AML-193 (cell line): ENCODE data around the gene ADAMTSL3.
"Not testable (repeated sequence)": the region's sequence is repeated elsewhere in the genome, so short reads cannot be mapped to it uniquely, and the experiment has no call there.

Source experiments
- DNase-seq, 2 experiments: peaks; one replicate each; lab custom pipeline; 2025; lab: John Stamatoyannopoulos, UW

Gene ADAMTSL3

GRCh38 chr15:84023636-84024035 is 369.7 kb downstream of the ADAMTSL3 start:
- peak; percentile 6 to 18 for DNase-seq

- DNase-seq, result no peak
Measured at GRCh38 chr15:84033793-84034553, 380.1 kb downstream of the ADAMTSL3 start.

- DNase-seq, result peak in 1 of 2 experiments; percentile 4
Measured at GRCh38 chr15:84034578-84035398, 380.9 kb downstream of the ADAMTSL3 start.

- peak; percentile 7 for DNase-seq
Measured at GRCh38 chr15:84035399-84035766, 381.5 kb downstream of the ADAMTSL3 start.

DNA sequence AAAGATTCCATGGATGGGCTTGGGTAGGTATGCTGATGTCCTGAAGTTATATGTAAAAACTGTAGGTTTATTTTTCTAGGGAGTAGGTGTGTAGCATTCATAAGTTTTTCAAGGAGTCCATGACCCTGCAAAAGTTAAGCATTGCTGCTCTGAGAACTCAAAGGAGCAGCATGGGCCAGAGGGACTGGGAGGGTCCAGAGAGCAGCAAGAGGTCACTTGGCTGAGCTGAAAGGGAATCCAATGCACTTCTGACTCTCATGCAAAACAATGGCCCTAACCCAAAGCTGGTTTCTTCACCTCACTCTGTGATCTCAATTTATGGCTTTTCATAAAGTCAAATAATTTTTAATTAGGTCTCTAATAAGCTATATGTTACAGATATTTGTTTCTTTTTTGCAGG is 383.4 kb downstream of the ADAMTSL3 start:
- no peak for DNase-seq

GRCh38 chr15:84042434-84043056 is 388.6 kb downstream of the ADAMTSL3 start:
- not testable (repeated sequence) for DNase-seq

- DNase-seq, result no peak
Measured at GRCh38 chr15:84046064-84046637, 392.2 kb downstream of the ADAMTSL3 start.

GRCh38 chr15:84049480-84049879 is 395.6 kb downstream of the ADAMTSL3 start:
- not testable (repeated sequence) for DNase-seq

DNA sequence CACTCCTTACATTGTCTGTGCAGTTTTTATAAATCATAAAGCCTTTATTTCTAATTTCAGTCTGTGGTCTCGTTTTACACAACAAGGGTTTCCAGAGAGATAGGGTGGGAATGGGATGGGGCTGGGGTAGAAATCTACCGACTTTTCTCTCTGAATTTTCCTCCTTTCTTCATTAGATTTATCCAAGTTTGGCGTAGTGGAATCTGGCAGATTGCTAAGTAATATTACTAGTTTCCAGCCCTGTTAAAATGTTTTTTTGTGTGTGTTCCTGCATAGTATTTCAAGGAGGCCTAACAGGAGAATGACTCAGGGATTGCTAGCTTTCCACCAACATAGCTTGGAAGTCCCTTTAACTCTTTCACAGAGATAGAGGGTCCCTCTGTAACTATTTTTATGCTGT is 396.2 kb downstream of the ADAMTSL3 start:
- DNase-seq, result no peak

DNA sequence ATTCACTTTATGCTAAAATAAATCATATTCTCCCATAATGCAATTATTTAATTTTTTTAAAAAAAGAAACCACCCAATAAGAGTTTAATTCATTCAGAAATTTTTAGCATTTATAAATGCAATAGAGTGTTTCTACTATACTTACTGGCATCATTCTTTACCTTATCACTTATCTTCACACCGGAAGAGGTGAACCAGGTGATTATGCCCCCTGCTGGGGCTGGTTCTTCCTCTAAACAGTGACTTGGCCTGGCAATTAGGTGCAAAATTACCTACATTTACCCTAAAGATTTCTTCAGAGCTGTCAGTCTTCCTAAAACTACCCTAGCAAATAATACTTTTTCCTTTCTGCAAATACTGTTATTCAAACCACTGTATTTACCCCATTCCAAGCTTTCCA is 397.2 kb downstream of the ADAMTSL3 start:
- DNase-seq, result not testable (repeated sequence)

DNA sequence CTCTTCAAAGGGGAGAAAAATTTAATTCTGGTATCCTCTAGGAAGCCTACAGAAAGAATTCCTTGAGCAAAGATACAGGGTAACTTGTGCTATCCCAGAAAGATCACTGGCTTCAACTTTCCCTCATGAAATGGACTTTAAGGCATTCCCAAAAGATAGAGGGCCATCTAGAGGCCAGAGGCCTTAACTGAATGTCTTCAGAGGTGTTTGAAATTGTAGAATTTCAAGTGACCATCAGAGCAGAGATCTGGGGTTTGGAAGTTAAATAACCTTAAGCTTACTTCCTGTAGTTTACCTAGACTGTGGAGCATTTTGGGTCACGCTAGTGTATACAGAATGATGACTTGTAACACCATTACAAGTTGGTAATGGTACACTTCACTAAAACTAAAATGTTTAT is 400.6 kb downstream of the ADAMTSL3 start:
- DNase-seq, result not testable (repeated sequence)

DNA sequence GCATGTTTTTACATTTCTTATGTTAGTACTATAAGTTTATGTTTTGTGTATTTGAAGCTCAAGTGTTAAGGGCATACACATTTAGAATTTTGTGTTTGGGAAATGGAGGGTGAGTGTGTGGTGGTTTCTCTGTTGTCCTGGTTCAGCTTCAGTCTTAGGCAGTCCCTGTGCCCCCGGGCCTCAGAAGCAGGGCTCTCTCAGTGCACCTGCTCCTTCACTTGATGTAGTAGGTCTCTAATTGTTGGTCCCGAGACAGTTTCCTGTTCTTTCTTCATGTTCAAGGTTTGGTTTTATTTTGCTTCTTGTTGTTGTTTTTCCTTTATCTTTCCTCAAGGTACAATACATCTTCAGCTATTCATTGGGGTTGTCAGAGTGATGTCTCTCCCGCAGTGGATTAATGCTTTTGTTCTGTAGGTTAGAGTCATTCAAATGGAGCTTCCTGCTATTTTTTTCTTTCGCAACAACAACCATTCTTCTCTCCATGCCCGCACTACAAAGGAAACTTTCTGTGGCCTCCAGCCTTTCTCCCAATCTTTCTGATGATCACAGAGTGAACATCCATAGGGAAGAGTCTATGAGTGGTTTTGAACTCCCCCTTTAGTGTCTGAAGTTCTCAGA is 403.9 kb downstream of the ADAMTSL3 start:
- no peak for DNase-seq

DNA sequence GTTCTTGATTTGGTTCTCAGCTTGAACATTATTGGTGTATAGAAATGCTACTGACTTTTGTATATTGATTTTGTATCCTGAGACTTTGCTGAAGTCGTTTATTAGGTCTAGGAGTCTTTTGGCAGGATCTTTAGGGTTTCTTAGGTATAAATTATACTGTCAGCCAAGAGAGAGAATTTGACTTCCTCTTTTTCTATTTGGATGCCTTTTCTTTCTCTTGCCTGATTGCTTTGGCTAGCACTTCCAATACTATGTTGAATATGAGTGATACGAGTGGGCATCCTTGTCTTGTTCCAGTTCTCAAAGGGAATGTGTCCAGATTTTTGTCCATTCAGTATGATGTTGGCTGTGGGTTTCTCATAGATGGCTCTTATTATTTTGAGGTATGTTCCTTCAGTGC is 409.8 kb downstream of the ADAMTSL3 start:
- DNase-seq, result not testable (repeated sequence)

DNA sequence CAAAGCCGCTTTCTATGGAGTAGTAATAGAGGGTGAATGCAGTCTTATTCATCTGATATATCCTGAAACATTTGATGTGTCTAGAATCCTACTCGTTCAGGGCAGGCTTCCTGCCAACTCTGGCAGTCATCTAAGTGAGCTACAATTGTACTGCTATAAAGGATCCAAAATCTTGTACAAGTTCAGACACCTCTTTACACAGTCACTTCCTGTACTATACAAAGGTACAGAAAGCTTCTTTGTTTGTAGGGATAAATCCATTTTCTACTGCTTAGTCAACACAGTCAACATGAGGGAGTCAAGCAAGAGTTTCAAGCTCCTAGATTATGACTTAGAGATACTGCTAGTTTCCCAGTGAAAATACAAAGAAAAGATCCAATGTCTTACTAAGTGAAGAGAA is 414.8 kb downstream of the ADAMTSL3 start:
- not testable (repeated sequence) for DNase-seq

DNA sequence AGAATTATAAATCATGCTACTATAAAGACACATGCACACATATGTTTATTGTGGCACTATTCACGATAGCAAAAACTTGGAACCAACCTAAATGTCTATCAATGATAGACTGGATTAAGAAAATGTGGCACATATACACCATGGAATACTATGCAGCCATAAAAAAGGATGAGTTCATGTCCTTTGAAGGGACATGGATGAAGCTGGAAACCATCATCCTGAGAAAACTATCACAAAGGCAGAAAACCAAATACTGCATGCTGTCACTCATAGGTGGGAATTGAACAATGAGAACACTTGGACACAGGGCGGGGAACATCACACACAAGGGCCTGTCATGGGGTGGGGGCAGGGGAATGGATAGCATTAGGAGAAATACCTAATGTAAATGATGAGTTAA is 424.1 kb downstream of the ADAMTSL3 start:
- not testable (repeated sequence) for DNase-seq

DNA sequence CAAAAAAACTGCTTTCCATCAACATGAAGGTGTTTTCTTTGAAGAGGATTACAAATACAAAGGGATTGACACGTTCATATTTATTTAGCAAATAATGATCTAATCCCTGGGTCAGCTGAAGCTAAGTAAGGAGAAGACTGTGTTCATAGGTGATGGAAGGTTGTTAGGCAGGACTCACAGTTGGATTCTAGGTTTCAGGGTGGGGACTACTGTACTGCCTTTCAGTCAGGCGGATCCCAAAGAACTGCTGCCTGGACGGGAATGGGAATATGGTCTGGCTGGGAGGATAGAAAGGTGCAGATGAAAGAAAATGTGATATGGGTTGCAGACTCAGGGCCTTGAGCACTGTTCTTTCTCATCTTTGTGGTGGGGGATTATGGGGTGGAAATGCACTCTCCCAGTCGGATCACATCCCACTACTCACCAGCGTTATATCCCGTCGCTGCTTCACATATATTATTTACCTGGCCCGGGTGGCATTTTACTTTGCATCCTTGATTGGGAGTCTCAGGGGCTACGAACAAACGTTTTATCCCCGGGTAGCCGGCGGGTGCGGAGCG is 425.5 kb downstream of the ADAMTSL3 start:
- not testable (repeated sequence) for DNase-seq

GRCh38 chr15:84079885-84080777 is 426.2 kb downstream of the ADAMTSL3 start:
- no peak for DNase-seq

- DNase-seq, result not testable (repeated sequence)
Measured at GRCh38 chr15:84080778-84081084, 426.8 kb downstream of the ADAMTSL3 start.

GRCh38 chr15:84081391-84082168 is 427.7 kb downstream of the ADAMTSL3 start:
- DNase-seq, result no peak

DNA sequence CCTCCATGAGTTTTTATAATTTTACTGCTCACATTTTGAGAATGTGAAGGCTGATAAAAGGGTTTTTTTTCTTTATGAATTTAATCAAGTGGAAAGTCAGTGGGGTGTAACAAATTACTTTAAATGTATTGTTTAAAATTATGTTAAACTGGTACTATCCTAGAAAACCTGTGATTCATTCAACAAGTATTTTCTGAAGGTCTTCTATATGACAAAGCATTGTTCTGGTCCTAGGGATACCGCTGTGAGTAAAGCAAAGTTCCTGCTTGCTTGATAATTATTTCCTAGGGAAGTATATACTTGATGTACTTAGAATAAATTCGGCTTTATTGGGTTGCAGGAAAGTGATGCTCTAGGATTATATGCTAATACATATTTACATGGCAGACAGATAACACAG is 428.8 kb downstream of the ADAMTSL3 start:
- DNase-seq, result no peak
